Sigmoid colon (tissue), 3 donors: ENCODE data around the gene HDGF.
A peak's percentile ranks its signal among the peaks of the same experiment; 100 is the strongest.

ENCODE experiments used
- CTCF ChIP-seq, 4 experiments: fragments of 450-650 bp in 3 of 4; fragments of 200-600 bp in 1 of 4; IDR thresholded peaks; one replicate each; pipeline ENCODE4 v1.5.1; 2016 to 2019; ENCODE audit warnings: antibody characterized with exemption in 4 of 4, mild to moderate bottlenecking in 3 of 4, moderate library complexity in 2 of 4
- POLR2A ChIP-seq, 2 donors: fragments of 450-650 bp; IDR thresholded peaks; one replicate each; pipeline ENCODE4 v1.6.1; 2016; ENCODE audit warnings: antibody characterized with exemption in 2 of 2, mild to moderate bottlenecking in 2 of 2, moderate library complexity in 2 of 2

- TF ChIP-seq CTCF (IDR thresholded peaks at IDR 0.05) (no peak), POLR2A (IDR thresholded peaks at IDR 0.05) (peak; percentile 17 to 47)
Measured at GRCh38 chr1:156728599-156729462, 22.6 kb downstream of the HDGF start, which contains the start of gene ISG20L2.
